ENCODE measurements around the gene RPS6KA2. TPM values are rescaled to one million over a fixed set of nuclear protein-coding genes. Genes with fewer than 3 reads are reported as not detected.
A peak's percentile ranks its signal among the peaks of the same experiment; 100 is the strongest.

Gene RPS6KA2
- total RNA-seq, 1 experiment from 2014 or later = 12.3 TPM

GRCh38 chr6:166572370-166573261 lies 54.4 kb downstream of the RPS6KA2 start:
- no peaks in the 10 kb centered on the region for H3K27me3 Mint-ChIP-seq (ENCODE audit: low read depth)
- WGBS (ENCODE audit: extremely low coverage, insufficient read length, low lambda C conversion rate) = no CpG with 5 or more reads among the region's 18 CpGs
- H3K4me1 ChIP-seq (ENCODE audit: insufficient read depth, low read length) = peaks cover 10% of the 10 kb centered on the region; the same call in 1 of the 2 replicates
- H2BK20ac ChIP-seq (ENCODE audit: low read depth, low read length, poor library complexity, severe bottlenecking) = no peak overlapping the region
- no peak overlapping the region for H2BK120ac ChIP-seq (ENCODE audit: low read depth, low read length, poor library complexity, severe bottlenecking)
- H3K79me1 ChIP-seq (ENCODE audit: insufficient read depth, low read depth, low read length, poor library complexity, severe bottlenecking) = no peaks in the 10 kb centered on the region
- H3K27ac ChIP-seq (ENCODE audit: insufficient read length, low read depth, low read length) = no peak overlapping the region
- no peaks in the 10 kb centered on the region for H3K23me2 ChIP-seq (ENCODE audit: insufficient read length, low read depth, low read length, poor library complexity, severe bottlenecking)
- no peak overlapping the region for H3K9ac ChIP-seq (ENCODE audit: extremely low read depth, insufficient read length, low read length)
- no peak overlapping the region for H3K4ac ChIP-seq (ENCODE audit: low read depth, low read length)
- no peaks in the 10 kb centered on the region for H4K20me1 ChIP-seq (ENCODE audit: control insufficient read depth, insufficient read depth, insufficient read length)
- DNase-seq = peak; percentile 66
- no peak overlapping the region for H2AFZ ChIP-seq (ENCODE audit: low read length)
- no peak overlapping the region for H4K91ac ChIP-seq (ENCODE audit: insufficient read length, low read depth, low read length)
- H3T11ph ChIP-seq (ENCODE audit: low read length) = no peak overlapping the region
- H3K23ac ChIP-seq (ENCODE audit: insufficient read length, low read depth, low read length) = no peak overlapping the region
- H3K4me1 Mint-ChIP-seq = peaks cover 28 to 30% of the 10 kb centered on the region in 2 experiments
- H3K36me3 Mint-ChIP-seq (ENCODE audit: insufficient read depth in 1 of 3, low read depth in 3 of 3) = peaks cover 16 to 26% (median 22%) of the 10 kb centered on the region in 3 experiments
- peak overlapping the region; percentile 81 to 98 (median 87); a peak in 6 of 7 replicates for H3K27ac Mint-ChIP-seq
- no peak overlapping the region for H4K5ac ChIP-seq (ENCODE audit: insufficient read length, low read depth, low read length)
- H3K18ac ChIP-seq (ENCODE audit: insufficient read length, low read depth, low read length) = no peak overlapping the region
- no peak overlapping the region for H3K4me2 ChIP-seq (ENCODE audit: insufficient read depth, insufficient read length, low read length)
- no peak for TF ChIP-seq CTCF (conservative IDR thresholded peaks at IDR 0.05)
- no peaks in the 10 kb centered on the region; the same call in 1 of the 2 replicates for H3K79me2 ChIP-seq (ENCODE audit: insufficient read depth, low read length)
- H2BK12ac ChIP-seq (ENCODE audit: insufficient read length, low read depth, low read length) = no peak overlapping the region
- peak overlapping the region in 1 of 2 experiments; percentile 59; a peak in 3 of 5 replicates for H3K4me3 Mint-ChIP-seq
- H3K56ac ChIP-seq (ENCODE audit: insufficient read length, low read depth, low read length) = no peak overlapping the region
- no peak overlapping the region for H2AK5ac ChIP-seq (ENCODE audit: insufficient read length, low read length)
- H3K14ac ChIP-seq (ENCODE audit: insufficient read depth, low read length) = no peak overlapping the region; the same call in 1 of the 2 replicates
- H4K8ac ChIP-seq (replicated peaks; ENCODE audit: insufficient read length, low read depth, low read length) = no peak overlapping the region
- H3K27me3 ChIP-seq (ENCODE audit: insufficient read depth, low read length) = no peaks in the 10 kb centered on the region
- peaks cover 16 to 23% of the 10 kb centered on the region in 2 experiments for H3K9me3 Mint-ChIP-seq
- no peak overlapping the region for H2BK5ac ChIP-seq (ENCODE audit: insufficient read length, low read length)
- no peak overlapping the region for H2BK15ac ChIP-seq (ENCODE audit: low read depth, low read length)
- H3K9me3 ChIP-seq (ENCODE audit: control insufficient read depth, low read depth, low read length) = no peaks in the 10 kb centered on the region
